GM19023 (cell line): ENCODE results near the gene WWTR1.
A peak's percentile ranks its signal among the peaks of the same experiment; 100 is the strongest.

Experiments
- ATAC-seq: cut with Tn5 transposase; IDR thresholded peaks from one replicate; pipeline ENCODE4 v1.9.1; 2021; ENCODE audit warnings: mild to moderate bottlenecking, moderate library complexity; ENCODE audit not compliant: unreplicated experiment

Gene WWTR1

DNA sequence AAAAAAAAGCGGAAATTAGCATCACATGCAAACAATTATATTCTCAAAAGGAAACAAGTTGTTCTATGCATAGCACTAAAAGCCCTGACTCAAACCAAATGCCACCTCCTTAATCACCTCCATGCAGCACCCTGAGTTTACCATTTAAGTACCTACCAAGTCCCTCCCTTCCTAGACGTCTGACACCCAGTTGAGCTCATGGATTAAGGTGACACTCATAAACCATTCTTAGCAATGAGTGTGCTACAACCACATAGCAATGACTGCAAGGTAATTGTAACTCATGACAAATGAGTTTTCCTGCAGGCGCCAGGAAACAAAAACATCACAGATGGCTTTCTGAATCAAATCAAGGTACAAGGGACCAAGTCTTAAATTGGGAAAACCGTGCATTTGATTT, 32.0 kb downstream of the WWTR1 start:
- ATAC-seq = no peak

DNA sequence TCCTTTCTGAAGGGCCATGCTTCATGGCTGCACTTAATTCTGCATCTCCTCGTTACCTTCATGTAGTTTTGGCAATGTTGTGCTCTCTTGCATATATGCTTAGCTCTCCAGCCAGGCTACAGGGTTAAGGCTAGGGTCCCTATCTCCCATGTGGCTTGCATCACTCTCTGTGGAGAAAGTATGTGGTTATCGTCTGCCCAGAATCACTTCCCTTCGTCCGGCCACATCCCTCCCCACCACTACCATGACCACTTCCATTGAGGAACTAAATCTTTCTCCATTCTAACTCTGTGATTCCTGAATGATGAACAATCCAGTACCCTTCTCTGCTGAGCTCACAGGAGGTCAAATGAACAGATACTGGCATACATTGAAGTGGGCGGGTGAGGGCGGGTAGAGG, 34.0 kb downstream of the WWTR1 start:
- no peak for ATAC-seq

DNA sequence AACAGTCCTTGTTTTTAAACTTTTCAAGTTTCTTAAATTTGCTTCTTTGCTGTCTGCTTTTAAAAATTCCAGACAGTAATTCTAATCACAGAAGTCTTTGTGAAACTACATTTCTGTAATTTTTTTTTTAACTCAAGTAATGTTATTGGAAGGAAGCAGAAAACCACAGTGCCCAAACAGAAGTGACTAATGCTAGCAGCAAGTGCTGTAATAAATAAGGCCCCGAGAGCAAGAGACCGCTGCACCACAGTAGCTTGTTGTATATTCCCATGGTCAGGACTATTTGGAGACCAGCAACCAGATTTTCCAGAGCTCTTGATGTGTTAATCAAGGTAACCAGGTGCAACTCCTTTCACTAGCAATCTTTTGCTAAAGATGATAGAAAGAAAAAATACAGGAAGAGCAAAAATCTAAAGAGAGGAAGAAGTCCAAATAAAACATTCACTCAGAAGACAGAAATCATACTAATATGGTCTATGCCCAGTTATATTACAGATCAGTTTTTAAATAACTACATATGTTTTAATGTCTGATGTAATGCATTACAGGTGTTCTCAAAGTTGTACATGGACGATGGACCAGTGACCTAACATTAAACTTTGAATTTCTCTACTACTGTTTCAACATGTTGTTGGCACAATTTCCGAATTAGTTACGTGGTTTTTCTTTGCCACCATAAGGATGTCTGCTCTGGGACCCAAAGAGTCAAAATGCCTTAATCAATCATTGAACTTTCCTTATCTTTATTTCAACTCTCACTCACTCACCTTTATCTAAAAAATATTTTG, 36.4 kb downstream of the WWTR1 start:
- ATAC-seq = peak; percentile 63

DNA sequence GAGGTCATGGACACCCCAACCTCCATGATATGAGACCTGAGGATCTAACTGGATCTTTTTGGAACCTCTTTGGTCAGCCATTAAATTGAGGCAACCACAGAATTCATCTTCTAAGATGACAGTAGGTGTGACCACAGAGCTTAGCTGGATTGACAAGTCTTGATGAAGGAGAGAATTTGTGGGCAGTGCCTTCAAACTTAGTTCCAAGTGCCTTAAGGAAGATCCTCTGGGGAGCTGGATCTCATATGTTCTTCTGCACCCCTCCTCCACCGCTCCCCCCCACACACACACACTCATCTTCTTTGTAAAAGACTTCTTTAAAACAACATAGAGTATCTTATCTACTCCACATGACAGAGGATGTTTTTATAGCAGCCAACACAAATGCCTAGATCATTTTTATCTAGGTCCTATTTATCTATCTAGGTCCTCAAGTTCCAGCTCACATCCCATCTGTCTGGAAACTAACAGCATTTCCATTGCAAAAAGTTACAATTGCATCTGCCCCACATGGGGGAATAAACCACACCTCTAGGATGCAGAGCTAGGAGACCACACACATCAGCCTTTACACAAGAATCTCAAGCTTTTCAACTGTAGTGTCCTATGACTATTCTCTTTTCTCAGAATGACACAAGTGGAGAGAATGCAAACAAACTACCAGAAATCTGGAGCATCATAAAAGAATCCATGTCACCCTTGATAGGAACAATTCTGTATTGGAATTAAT, 37.4 kb downstream of the WWTR1 start:
- ATAC-seq = peak; percentile 55

DNA sequence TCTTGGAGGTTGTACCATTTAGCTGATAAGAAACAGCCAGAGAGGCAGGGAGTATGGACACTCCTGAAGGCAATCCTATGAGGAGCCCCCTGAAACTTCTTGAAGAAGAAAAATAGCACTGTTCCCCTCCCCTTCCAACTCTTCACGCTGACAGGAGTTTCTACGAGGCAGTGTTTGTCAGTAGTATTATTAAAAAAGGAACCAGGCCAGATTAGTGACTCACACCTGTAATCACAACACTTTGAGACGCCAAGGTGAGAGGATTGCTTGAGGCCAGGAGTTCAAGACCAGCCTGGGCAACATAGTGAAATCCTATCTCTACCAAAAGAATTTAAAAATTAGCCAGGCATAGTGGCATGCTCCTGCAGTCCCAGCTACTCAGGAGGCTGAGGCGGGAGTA, 38.7 kb downstream of the WWTR1 start:
- ATAC-seq = no peak

DNA sequence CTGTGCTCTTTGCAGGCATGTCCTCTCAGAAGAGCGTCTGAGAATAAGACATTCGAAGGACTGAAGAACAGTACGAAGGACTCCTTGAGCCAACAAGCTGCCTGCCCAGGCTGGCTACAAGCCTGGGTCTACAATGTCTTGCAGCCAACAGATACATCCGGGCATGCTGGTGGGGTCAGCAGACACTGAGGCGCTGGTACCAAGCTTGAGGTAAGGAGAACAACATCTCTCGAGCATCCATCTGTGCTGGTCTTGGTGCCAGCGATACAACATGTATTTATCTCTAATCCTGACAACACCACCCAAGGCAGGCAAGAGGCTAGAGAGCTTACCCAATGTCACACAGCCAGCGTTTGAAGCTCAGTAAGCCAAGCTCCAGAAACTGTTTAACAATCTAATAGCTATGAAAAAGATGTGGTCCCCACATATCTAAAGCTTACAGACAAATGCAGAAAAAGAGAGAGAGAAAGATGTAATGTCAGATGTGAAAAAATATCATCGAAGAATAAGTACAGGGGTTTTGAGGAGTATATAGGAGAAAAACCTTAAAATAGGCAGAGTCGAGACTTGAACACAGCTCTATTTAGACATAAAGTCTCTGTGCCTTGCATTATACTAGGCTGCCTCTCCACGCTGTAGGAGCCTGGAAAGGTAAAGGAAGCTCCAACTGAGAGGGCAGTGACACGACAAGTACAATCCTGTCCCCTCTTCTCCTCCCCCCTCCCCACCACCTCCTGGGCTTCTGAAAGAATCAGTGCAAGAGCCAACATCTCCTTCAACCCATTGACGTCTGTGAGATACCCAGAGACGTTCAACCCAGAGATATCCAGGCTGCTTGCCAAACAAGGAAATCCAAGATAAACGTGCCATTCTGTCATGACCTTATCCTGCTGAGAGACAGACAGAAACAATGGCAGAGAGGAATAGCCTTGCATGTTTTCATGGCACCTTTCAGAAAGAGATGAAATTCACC, 39.4 kb downstream of the WWTR1 start:
- ATAC-seq = no peak

DNA sequence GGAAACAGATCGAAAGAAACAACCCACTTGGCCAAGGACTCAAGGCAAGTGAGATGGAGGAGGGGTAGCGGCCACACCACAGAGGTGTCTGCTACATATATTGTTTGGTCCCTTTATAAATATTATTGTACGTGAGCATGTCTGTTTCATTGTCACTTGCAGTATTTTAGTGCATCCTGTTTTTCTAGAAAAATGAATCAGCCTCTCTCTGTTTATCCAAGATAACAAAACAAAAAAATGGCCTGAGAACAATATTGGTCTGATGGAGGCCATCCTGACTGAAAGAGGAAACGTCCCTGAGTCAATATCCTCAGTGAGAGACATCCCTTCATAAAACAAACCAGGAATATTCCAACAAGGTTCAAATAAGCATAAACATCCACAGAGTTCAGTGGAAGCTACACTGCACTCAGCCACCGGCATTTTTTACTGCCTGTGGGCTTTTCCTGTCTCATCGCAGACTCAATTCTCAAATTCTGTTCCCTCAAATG, 42.0 kb downstream of the WWTR1 start:
- no peak for ATAC-seq

DNA sequence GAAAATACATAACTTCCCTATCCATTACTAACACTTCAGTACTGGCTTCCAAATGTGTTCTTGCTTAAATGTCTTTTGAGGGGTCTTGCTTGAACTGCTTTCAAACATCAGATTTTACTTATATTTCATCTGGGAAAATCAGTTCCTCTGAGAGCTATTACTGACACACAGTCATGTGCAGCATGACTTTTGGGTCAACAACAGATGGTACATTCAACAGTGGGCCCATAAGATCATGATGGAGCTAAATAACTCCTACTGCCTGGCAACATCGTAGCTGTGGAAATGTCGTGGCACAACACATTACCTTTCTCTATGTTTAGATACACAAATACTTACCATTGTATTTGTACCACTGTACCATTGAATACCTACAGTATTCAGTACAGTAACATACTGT, 43.8 kb downstream of the WWTR1 start:
- ATAC-seq = no peak

DNA sequence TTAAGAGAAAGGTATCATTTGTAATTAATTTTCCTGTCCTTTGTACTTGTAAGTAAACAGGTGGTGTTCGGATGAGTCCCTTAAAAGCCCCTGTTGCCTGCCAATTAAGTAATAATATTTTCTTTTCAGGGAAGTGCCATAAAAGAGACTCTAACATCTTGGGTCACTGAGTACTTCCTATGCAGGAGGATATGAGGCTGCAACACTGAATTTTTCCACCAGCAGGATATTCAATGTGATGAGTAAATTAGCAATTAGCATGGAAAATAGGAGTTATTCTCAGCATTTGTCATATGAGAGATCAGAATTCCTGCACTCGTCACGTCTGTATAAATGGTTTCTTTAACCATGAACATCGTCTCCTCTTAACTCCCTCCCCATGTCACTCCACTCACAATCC, 45.4 kb downstream of the WWTR1 start:
- no peak for ATAC-seq

DNA sequence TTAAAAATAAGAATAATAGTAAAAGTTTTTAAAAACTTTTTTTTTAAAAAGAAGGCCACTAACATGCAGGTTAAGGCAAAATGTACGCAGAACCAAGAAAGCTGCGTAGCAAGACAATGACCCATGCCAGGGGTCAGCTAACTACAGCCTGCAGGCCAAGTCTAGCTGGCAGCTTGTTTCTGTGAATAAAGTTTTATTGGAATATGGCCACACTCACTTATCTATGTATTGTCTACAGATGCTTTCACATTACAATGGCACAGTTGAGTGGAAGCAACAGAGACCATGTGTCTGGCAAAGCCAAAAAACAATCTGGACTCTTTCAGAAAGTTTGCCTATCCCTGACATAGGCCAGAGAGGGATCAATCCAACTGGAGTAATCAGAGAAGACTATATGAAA, 46.7 kb downstream of the WWTR1 start:
- no peak for ATAC-seq

DNA sequence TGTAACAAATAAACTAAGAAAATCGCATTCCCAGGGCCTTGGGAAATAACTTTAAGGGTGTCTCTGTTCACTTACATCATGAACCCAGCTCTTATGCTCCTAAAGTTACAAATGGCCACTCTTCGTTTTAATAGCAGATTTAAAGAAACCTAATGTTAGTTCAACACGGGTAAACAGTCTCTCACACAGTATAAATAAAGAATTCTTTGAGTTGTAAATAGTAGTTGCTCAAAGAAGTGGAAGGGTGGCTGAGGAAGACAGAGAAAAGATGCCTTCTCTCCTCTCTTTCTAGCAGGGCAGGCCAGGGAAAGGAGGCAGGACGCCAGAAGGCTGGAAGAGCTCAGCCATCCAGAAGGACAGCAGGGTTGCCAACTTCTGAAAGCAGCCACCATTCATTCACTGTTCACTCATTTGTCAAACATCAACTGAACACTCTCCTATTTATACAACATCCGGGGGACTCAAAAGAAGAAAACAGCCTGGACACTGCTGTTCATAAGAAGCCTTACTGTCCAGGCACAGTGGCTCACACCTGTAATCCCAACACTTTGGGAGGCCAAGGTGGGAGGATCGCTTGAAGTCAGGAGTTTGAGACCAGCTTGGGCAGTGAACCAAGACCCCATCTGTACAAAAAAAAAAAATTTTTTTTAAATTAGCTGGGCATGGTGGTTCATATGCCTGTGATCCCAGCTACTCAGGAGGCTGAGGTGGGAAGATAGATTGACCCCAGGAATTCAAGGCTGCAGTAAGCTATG, 47.3 kb downstream of the WWTR1 start:
- ATAC-seq = no peak

DNA sequence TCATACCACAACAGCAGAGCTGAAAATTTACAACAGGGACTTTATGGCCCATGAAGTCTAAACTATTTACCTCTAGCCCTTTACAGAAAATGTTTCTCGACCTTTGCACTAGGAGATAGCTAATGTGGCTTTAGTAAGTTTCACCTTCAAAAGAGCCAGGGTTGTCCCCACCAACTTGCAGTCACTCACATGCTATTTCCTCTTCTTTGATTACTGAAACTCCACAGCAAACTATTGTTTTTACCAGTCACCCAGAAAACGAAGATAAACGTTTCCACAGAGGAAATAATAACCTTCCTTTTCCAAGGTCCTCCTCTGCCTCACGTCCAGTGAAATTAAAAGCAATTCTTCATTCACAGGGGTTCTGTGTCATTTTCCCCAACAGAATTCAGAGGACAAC, 48.2 kb downstream of the WWTR1 start:
- peak; percentile 90 for ATAC-seq

DNA sequence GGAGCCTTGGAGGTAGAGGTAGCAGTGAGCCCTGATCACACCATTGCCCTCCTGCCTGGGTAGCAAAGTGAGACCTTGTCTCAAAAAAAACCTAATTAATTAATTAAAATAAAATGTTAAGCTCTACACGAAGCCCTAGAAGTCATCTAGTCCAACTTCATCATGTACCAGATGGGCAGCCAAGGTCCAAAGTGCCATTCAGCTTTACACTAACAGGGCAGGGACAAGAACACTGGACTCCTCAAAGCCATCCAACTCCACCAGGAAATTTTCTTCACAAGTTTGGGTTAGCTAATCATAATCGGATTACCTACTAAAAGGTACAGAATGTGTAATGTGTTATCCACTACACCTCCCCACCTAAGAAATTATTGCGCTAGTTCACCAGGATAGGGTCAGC, 48.8 kb downstream of the WWTR1 start:
- ATAC-seq = no peak

DNA sequence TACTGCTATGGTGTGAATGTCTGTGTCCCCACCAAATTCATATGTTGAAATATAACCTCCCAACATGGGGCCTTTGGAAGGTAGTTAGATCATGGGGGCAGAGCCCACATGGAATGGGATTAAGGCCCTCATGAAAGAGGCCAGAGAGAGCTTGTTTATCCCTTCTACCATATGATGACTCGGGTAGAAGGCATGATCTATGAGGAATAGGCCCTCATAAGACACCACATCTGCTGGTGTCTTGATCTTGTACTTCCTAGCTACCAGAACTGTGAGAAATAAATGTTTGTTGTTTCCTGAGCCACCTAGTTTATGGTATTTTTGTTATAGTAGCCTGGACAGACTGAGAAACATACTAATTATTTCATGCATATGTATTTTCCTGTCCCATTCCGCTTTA, 51.9 kb downstream of the WWTR1 start:
- ATAC-seq = no peak

DNA sequence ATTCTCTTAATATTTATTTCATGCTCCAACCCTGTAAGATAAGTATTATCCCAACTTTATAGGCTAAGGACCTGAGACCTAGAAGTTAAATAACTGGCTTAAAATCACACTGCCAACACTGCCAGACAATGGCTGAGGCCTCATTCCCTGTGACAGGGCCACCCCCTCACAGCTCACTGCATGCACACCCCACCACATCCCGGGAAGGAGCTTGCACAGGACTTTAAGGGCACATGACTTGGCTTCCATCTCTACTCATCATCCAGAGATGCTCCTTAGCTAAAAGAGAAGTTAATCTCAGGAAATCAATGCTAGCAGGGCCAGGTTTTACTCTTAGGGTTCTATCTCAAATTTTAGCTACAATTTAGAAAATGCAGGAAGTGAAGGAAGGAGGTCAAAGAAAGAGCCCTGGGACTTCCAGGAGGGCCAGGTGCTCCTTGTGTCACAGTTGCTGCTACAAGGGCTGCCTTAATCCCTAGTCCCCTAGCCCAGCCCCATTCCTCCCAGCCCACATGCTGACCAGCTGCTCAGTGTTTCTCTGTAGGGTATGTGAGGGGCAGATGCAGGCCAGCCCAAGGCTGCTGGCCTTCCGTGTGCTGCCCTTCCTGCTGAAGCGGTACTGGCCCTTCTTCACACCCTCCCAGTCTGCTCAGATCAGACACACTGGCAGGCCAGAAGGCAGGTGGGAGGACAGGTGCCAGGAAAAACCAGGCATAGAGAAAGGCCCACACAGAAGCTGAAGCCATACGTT, 53.5 kb downstream of the WWTR1 start:
- ATAC-seq = no peak

DNA sequence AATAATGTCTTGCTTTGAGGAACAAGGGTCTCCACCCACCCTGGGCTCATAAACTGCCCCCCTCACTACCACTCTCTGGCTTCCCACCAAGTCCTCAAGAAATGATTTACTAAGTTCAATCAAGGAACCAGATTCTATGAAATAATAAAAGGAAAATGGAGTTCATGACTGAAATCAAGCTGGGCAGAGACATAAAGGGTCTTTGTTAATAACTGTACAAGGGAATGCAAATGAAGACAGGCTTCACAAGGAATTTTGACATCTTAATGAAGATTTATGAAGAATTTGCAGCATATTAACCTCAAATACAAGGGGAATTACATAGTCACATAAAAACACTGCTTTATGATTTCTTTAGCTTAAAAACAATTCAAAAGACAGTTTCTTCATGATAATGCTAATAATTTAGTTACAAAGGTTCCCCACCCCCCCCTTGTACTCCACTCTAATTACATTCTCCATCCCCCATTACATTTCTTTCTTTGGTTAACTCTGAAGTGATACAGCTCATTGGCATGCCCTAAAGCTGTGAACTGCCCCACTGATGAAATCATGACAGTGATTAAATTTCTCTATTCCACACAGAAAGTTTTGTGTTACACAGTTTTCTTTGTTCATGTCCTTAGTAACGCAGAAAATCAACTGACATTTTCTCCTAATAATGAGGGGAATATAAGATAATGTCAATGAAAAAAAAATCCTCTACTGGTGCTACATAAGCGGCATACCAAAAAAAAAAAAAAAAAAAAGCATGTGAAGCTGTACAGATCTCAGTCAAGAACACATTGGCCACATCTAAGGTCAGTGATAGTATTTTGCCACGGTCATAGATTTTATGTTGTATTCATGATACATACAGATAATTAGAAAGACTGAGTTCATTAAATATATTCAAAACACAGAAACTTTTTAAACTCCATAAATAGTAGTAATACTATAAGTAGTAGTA, 54.4 kb downstream of the WWTR1 start:
- no peak for ATAC-seq

DNA sequence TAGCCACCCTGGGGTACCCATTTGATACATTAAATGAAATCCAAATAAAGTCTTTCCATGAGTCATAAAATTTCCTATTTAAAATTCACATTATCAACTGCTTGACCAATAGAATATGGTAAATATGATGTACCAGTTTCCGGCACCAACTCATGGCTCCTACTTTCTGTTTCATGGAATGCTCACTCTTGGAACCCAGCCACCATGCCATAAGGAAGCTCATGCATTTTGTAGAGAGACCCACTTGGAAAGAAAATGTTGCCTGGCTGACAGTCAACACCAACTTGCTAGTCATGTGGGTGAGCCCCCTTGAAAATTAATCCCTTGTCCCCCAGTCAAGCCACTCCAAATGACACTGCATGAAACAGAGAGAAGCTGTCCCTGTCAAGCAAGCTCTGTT, 57.2 kb downstream of the WWTR1 start:
- no peak for ATAC-seq

DNA sequence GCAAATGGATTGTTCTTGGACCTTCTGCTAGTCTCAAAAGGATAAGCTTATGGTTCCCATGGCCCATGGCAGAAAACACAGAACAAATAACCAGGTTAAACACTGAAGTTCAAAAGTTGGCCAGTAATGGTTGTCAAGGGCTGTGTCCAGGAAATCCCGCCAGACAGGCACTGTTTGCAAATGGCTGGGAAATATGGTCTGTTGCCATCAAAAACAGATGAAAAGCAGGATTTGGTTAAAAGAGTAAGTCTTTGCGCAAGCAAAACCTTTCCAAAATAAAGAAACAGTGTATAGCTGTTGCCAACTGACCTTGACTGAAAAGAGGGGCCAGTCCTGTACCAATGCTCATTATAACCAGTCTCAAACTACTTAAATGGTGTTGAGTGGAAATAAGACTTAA, 58.6 kb downstream of the WWTR1 start:
- no peak for ATAC-seq
